SK-N-SH treated with all-trans-retinoic acid at 6 μM for 48 hours (cell line): ENCODE data around the gene XPO6.

Source experiments
- ARNTL ChIP-seq: fragments of 450-650 bp; formaldehyde crosslinking; IDR thresholded peaks from 2 replicates; pipeline ENCODE4 v1.5.0; 2020; ENCODE audit warnings: low read depth, mild to moderate bottlenecking, moderate library complexity, borderline replicate concordance
- CREB5 ChIP-seq: fragments of 250-450 bp; sonication (Bioruptor Pico); IDR thresholded peaks from 2 replicates; pipeline ENCODE4 v1.5.1; 2020; ENCODE audit warnings: low read depth, mild to moderate bottlenecking, moderate library complexity
- OSR1 ChIP-seq: fragments of 250-450 bp; sonication (Bioruptor Pico); IDR thresholded peaks from 2 replicates; pipeline ENCODE4 v1.8.0; 2022; ENCODE audit warnings: moderate library complexity, mild to moderate bottlenecking, inconsistent platforms
- PATZ1 ChIP-seq: fragments of 250-450 bp; sonication (Bioruptor Pico); IDR thresholded peaks from 2 replicates; pipeline ENCODE4 v1.8.0; 2020; ENCODE audit warnings: mild to moderate bottlenecking, moderate library complexity, borderline replicate concordance
- POU6F1 ChIP-seq: fragments of 250-450 bp; sonication (Bioruptor Pico); IDR thresholded peaks from 2 replicates; pipeline ENCODE4 v1.8.0; 2021; ENCODE audit warnings: low read depth, mild to moderate bottlenecking, moderate library complexity, borderline replicate concordance
- PPARA ChIP-seq: fragments of 250-450 bp; sonication (Bioruptor Pico); IDR thresholded peaks from 2 replicates; pipeline ENCODE4 v1.5.0; 2020; ENCODE audit warnings: mild to moderate bottlenecking, borderline replicate concordance
- RARB ChIP-seq: fragments of 250-450 bp; sonication (Bioruptor Pico); IDR thresholded peaks from 2 replicates; pipeline ENCODE4 v1.8.0; 2021; ENCODE audit warnings: mild to moderate bottlenecking, moderate library complexity
- TCF4 ChIP-seq: fragments of 250-450 bp; sonication (Bioruptor Pico); IDR thresholded peaks from 2 replicates; pipeline ENCODE4 v1.8.0; 2021; ENCODE audit warnings: mild to moderate bottlenecking, moderate library complexity, borderline replicate concordance
- ZFP3 ChIP-seq: fragments of 250-450 bp; sonication (Bioruptor Pico); IDR thresholded peaks from 2 replicates; pipeline ENCODE4 v1.5.0; 2020; ENCODE audit warnings: mild to moderate bottlenecking, moderate library complexity
- ZFP30 ChIP-seq: fragments of 450-650 bp; formaldehyde crosslinking; IDR thresholded peaks from 2 replicates; pipeline ENCODE4 v1.5.0; 2022; ENCODE audit warnings: mild to moderate bottlenecking, moderate library complexity
- ZNF8 ChIP-seq: fragments of 450-650 bp; formaldehyde crosslinking; IDR thresholded peaks from 2 replicates; pipeline ENCODE4 v1.5.0; 2020; ENCODE audit warnings: mild to moderate bottlenecking, moderate library complexity

GRCh38 chr16:28136751-28137434 lies 74.9 kb downstream of the XPO6 start:
- TF ChIP-seq ARNTL (CRISPR knock-in tag) = no peak
- no peak for TF ChIP-seq ZFP30 (CRISPR knock-in tag)
- no peak for TF ChIP-seq CREB5 (CRISPR knock-in tag)
- TF ChIP-seq OSR1 (CRISPR knock-in tag) = no peak
- no peak for TF ChIP-seq ZNF8 (CRISPR knock-in tag)
- TF ChIP-seq TCF4 (CRISPR knock-in tag) = no peak
- no peak for TF ChIP-seq RARB
- no peak for TF ChIP-seq PATZ1
- TF ChIP-seq ZFP3 (CRISPR knock-in tag) = no peak
- TF ChIP-seq PPARA = no peak
- no peak for TF ChIP-seq POU6F1 (CRISPR knock-in tag)
